ENCODE measurements around the gene HERC3.

The HERC3 gene

DNA sequence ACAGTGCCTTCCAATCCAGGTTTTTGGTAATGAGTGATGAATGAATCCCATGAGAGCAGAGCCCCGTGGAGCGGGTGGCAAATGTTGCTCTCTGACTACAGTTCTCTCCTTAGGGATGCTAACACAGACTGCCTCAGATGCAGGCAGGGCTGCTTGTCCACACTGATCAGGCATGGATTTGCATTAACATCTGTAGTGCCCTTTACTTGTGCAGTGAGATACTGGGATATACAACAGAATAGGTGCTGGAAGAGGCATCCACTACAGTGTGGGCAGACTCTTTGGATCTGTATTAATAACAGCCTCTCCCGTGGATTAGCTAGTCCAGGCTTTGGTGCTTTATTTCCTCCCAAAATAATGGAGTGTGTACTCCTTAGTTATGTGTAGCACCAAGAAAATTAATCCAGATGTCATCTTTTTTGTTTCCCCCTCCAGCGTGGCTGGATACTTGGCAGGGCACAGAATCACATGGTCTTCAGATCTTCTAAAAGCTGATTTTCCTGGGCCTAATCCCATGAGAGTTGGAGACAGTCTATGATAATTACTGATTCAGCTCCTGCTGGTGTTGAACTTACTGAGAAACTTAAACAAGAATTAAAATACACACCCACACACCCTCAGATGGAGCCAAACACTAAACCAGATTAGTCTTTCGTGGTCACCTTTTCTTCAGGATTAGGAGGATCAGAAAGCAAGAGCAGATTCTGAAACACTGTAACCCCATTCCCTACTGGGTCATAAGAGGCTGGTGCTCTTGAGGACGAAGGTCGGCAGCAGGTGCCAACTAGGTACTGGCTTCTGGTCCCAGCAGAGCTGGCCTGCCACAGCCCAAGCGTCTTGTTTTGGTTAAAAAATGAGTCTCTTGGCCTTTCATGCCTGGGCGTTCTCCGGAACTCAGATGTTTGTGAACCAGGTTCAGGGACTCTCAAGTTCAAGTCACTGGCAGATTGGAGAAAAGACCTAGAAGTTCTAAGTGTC is 128.5 kb downstream of the HERC3 start:
- TF ChIP-seq, protein P1, sequence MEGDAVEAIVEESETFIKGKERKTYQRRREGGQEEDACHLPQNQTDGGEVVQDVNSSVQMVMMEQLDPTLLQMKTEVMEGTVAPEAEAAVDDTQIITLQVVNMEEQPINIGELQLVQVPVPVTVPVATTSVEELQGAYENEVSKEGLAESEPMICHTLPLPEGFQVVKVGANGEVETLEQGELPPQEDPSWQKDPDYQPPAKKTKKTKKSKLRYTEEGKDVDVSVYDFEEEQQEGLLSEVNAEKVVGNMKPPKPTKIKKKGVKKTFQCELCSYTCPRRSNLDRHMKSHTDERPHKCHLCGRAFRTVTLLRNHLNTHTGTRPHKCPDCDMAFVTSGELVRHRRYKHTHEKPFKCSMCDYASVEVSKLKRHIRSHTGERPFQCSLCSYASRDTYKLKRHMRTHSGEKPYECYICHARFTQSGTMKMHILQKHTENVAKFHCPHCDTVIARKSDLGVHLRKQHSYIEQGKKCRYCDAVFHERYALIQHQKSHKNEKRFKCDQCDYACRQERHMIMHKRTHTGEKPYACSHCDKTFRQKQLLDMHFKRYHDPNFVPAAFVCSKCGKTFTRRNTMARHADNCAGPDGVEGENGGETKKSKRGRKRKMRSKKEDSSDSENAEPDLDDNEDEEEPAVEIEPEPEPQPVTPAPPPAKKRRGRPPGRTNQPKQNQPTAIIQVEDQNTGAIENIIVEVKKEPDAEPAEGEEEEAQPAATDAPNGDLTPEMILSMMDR (conservative IDR thresholded peaks at IDR 0.05; ENCODE audit: low read depth, low read length) = no peak
- no peak for DNase-seq (ENCODE audit: low read depth)

DNA sequence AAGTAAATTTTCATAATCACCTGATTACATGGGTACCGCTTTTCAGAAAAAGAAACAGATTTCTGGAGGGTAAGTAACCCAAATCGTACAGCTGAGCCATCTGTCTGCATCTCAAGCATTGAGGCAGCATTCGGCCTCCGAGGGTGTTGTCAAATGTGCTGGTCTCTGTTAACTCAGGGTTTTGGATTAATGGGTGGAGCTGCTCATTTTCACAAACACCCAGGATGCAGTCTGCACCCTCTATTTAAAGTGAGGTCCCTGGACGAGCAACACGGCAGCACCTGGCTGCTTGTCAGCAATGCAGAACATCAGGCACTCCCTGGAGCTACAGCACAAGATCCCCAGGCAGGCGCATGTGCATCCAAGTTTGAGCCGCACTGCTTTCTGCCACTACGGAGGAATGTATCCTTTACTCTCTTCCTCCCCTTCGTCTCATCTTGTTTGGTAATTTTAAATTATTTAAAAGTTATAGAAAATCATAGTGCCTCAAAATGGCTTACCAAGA is 130.0 kb downstream of the HERC3 start:
- TF ChIP-seq, protein P1 (conservative IDR thresholded peaks at IDR 0.05; ENCODE audit: low read depth, low read length) = no peak
- H3K4me3 ChIP-seq (ENCODE audit: low read depth, low read length) = no peak overlapping the region
- no peak for DNase-seq (ENCODE audit: low read depth)

More for the DNA sequence above, 128.5 kb downstream of the HERC3 start:
- no peak overlapping the region for H3K4me3 ChIP-seq (ENCODE audit: low read depth, low read length)

DNA sequence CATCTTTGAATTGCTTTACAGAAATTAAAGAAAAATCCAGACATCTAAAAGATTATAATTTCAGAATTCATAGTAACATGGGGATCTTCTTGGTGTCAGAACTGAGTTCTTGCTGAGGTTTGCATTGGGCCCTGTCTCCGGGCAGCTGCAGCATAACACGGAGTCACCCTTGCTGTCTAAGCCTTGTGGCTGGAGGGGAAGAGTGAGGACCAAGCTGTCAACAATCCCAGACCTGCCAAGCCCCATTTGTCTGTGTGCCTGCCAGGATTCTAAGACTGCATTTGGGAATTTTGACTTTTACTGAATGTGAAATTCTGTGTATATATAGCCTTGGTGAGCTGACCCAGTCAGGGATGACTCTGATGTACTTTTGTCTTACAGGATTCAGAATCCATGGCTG is 130.5 kb downstream of the HERC3 start:
- H3K4me3 ChIP-seq (ENCODE audit: low read depth, low read length) = no peak overlapping the region
- DNase-seq (ENCODE audit: low read depth) = no peak
- TF ChIP-seq, protein P1 (conservative IDR thresholded peaks at IDR 0.05; ENCODE audit: low read depth, low read length) = no peak

DNA sequence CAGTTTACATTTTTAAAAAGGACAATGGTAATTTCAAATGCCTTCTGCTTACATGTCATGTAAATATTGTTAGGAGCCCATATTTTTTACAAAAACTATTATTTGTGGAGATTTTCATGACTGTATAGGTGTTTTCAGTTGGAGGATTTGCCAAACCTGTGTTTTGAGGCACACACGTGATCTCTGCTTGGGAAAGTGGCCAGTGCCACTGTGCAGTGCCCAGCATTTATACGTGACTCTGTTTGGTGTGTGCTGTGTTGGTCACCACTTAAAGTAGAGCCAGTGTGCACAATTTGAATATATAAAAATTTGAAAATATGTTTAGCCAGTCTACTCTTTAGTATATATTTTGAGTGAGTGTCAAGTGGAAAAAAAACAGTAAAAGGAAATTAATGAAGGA is 132.1 kb downstream of the HERC3 start:
- TF ChIP-seq, protein P1 (conservative IDR thresholded peaks at IDR 0.05; ENCODE audit: low read depth, low read length) = no peak
- H3K4me3 ChIP-seq (ENCODE audit: low read depth, low read length) = no peak overlapping the region
- DNase-seq (ENCODE audit: low read depth) = no peak

DNA sequence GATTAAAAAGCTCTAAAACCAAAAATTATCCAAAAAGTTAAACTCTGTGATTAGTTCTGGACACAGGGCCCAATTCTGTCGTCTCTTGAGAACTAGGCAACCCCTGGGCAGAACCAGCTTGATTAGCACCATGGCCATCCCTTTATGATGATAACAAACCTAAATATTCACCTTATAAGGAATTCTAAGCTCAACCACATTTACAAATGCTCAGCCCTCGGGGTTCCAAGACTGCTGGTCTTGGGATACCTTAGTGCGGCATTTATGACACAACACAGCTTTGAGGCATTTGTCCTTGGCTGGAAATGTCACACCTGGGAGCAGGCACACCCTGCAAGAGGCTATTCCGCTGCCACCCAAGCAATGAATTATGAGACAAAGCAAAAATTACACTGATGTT is 132.9 kb downstream of the HERC3 start:
- H3K4me3 ChIP-seq (ENCODE audit: low read depth, low read length) = no peak overlapping the region
- DNase-seq (ENCODE audit: low read depth) = no peak
- TF ChIP-seq, protein P1 (conservative IDR thresholded peaks at IDR 0.05; ENCODE audit: low read depth, low read length) = no peak

DNA sequence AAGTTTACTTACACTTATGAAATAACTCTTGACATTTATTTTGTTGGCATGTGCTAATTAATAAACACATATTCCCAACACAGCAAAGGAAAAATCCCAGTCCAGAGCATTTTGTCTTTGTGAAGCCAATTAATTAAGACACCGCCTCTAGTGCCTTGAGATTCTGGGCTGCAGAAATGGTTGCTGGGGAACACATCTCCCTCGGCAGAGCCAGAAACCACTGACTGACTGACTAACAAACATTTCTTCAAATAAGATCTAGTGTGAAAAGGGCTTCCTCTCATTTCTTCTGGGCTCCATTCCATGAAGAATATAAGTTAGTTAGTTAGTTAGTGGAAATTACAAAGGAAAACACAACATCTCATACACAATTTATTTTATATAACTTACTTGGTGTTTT is 133.7 kb downstream of the HERC3 start:
- no peak for DNase-seq (ENCODE audit: low read depth)
- TF ChIP-seq, protein P1 (conservative IDR thresholded peaks at IDR 0.05; ENCODE audit: low read depth, low read length) = no peak
- H3K4me3 ChIP-seq (ENCODE audit: low read depth, low read length) = no peak overlapping the region

Data from choroid plexus epithelial cell (primary cell).